HUES64 (cell line): Measurements from ENCODE around the gene CRABP1.
A peak's percentile ranks its signal among the peaks of the same experiment; 100 is the strongest.

Source experiments
- H3K27ac ChIP-seq: 2 replicates; pipeline ENCODE4 v1.7.0; 2013; ENCODE audit warnings: low read depth, low read length, inconsistent platforms
- H3K27me3 ChIP-seq: 2 replicates; pipeline ENCODE4 v1.6.1; 2013; ENCODE audit warnings: mild to moderate bottlenecking, low read length; ENCODE audit not compliant: insufficient read depth
- H3K36me3 ChIP-seq: 2 replicates; pipeline ENCODE4 v1.6.1; 2013; ENCODE audit warnings: mild to moderate bottlenecking, low read length; ENCODE audit not compliant: insufficient read depth
- H3K4me1 ChIP-seq: 2 replicates; pipeline ENCODE4 v1.6.1; 2013; ENCODE audit warnings: mild to moderate bottlenecking, low read length, moderate library complexity; ENCODE audit not compliant: insufficient read depth
- H3K4me3 ChIP-seq: 2 replicates; pipeline ENCODE4 v1.5.1; 2013; ENCODE audit warnings: mild to moderate bottlenecking, low read length, moderate library complexity
- H3K9ac ChIP-seq: 2 replicates; pipeline ENCODE4 v1.6.1; 2013; ENCODE audit warnings: mild to moderate bottlenecking, low read depth, low read length
- H3K9me3 ChIP-seq: 2 replicates; pipeline ENCODE4 v1.6.1; 2013; ENCODE audit warnings: low read depth, low read length; ENCODE audit not compliant: insufficient read depth
- WGBS: fragments of 150-250, 120-280 bp; methylation state at CpG from one replicate; pipeline ENCODE4 v1.1.7; 2013; ENCODE audit warnings: missing lambda C conversion rate; 5-methylcytosine and 5-hydroxymethylcytosine counted together

Gene CRABP1

GRCh38 chr15:78320183-78320582 is 20.0 kb upstream of the CRABP1 start:
- no peak overlapping the region for H3K4me3 ChIP-seq
- H3K27ac ChIP-seq = no peak overlapping the region
- no peaks in the 10 kb centered on the region for H3K36me3 ChIP-seq
- H3K9ac ChIP-seq = no peak overlapping the region
- H3K9me3 ChIP-seq = no peaks in the 10 kb centered on the region
- WGBS = 92% methylated on average over 2 of the region's 5 CpGs
- H3K4me1 ChIP-seq = peaks cover 34% of the 10 kb centered on the region
- no peaks in the 10 kb centered on the region for H3K27me3 ChIP-seq

- H3K4me3 ChIP-seq = no peak overlapping the region
- no peak overlapping the region for H3K27ac ChIP-seq
- H3K9me3 ChIP-seq = no peaks in the 10 kb centered on the region
- no peak overlapping the region for H3K9ac ChIP-seq
- 73% methylated on average over 17 of the region's 17 CpGs for WGBS
- no peaks in the 10 kb centered on the region for H3K27me3 ChIP-seq
- peaks cover 30% of the 10 kb centered on the region for H3K4me1 ChIP-seq
- H3K36me3 ChIP-seq = no peaks in the 10 kb centered on the region
Observed at GRCh38 chr15:78321041-78321570, 19.0 kb upstream of the CRABP1 start.

GRCh38 chr15:78321786-78322185 is 18.4 kb upstream of the CRABP1 start:
- H3K36me3 ChIP-seq = no peaks in the 10 kb centered on the region
- peaks cover 24% of the 10 kb centered on the region for H3K4me1 ChIP-seq
- WGBS = 51% methylated on average over 4 of the region's 4 CpGs
- peak overlapping the region; percentile 82; the same call in 1 of the 2 replicates for H3K27ac ChIP-seq
- no peaks in the 10 kb centered on the region for H3K9me3 ChIP-seq
- no peak overlapping the region for H3K4me3 ChIP-seq
- H3K27me3 ChIP-seq = no peaks in the 10 kb centered on the region
- peak overlapping the region; percentile 49 for H3K9ac ChIP-seq

GRCh38 chr15:78322243-78322642 is 17.9 kb upstream of the CRABP1 start:
- Histone ChIP-seq H3K9ac (peak overlapping the region; percentile 49), H3K27me3 (no peaks in the 10 kb centered on the region), H3K4me3 (no peak overlapping the region), H3K9me3 (no peaks in the 10 kb centered on the region), H3K36me3 (no peaks in the 10 kb centered on the region), H3K4me1 (peaks cover 19% of the 10 kb centered on the region), H3K27ac (peak overlapping the region; percentile 82; the same call in 1 of the 2 replicates)
- 11% methylated on average over 14 of the region's 15 CpGs for WGBS

- H3K9me3 ChIP-seq = no peaks in the 10 kb centered on the region
- H3K4me1 ChIP-seq = peaks cover 19% of the 10 kb centered on the region
- H3K4me3 ChIP-seq = no peak overlapping the region
- 74% methylated on average over 19 of the region's 19 CpGs for WGBS
- H3K27me3 ChIP-seq = no peaks in the 10 kb centered on the region
- H3K36me3 ChIP-seq = no peaks in the 10 kb centered on the region
- H3K27ac ChIP-seq = peak overlapping the region; percentile 82; the same call in 1 of the 2 replicates
- peak overlapping the region; percentile 49; the same call in 1 of the 2 replicates for H3K9ac ChIP-seq
Observed at GRCh38 chr15:78322724-78323521, 17.2 kb upstream of the CRABP1 start.

- no peak overlapping the region for H3K9ac ChIP-seq
- H3K36me3 ChIP-seq = no peaks in the 10 kb centered on the region
- H3K27me3 ChIP-seq = no peaks in the 10 kb centered on the region
- no peak overlapping the region for H3K27ac ChIP-seq
- no peaks in the 10 kb centered on the region for H3K9me3 ChIP-seq
- 87% methylated on average over 7 of the region's 7 CpGs for WGBS
- H3K4me3 ChIP-seq = no peak overlapping the region
- peaks cover 19% of the 10 kb centered on the region for H3K4me1 ChIP-seq
Observed at GRCh38 chr15:78323693-78324092, 16.5 kb upstream of the CRABP1 start.

- Histone ChIP-seq H3K9ac (no peak overlapping the region), H3K27ac (no peak overlapping the region), H3K9me3 (no peaks in the 10 kb centered on the region), H3K36me3 (no peaks in the 10 kb centered on the region), H3K4me1 (peaks cover 19% of the 10 kb centered on the region), H3K27me3 (no peaks in the 10 kb centered on the region), H3K4me3 (no peak overlapping the region)
- 91% methylated on average over 4 of the region's 5 CpGs for WGBS
Observed at GRCh38 chr15:78324144-78324543, 16.0 kb upstream of the CRABP1 start.

GRCh38 chr15:78325092-78325843 is 14.9 kb upstream of the CRABP1 start:
- Histone ChIP-seq H3K4me3 (no peak overlapping the region), H3K27ac (no peak overlapping the region), H3K9ac (no peak overlapping the region), H3K36me3 (no peaks in the 10 kb centered on the region), H3K4me1 (peaks cover 19% of the 10 kb centered on the region), H3K9me3 (no peaks in the 10 kb centered on the region), H3K27me3 (no peaks in the 10 kb centered on the region)
- WGBS = 83% methylated on average over 7 of the region's 7 CpGs

GRCh38 chr15:78327466-78327865 is 12.7 kb upstream of the CRABP1 start:
- Histone ChIP-seq H3K27me3 (no peaks in the 10 kb centered on the region), H3K4me3 (no peak overlapping the region), H3K4me1 (peaks cover 15% of the 10 kb centered on the region), H3K9me3 (no peaks in the 10 kb centered on the region), H3K36me3 (no peaks in the 10 kb centered on the region), H3K9ac (no peak overlapping the region), H3K27ac (no peak overlapping the region)
- 90% methylated on average over 1 of the region's 1 CpG for WGBS

- 82% methylated on average over 4 of the region's 4 CpGs for WGBS
- no peaks in the 10 kb centered on the region for H3K27me3 ChIP-seq
Observed at GRCh38 chr15:78329625-78330024, 10.5 kb upstream of the CRABP1 start.

GRCh38 chr15:78334845-78335244 is 5.3 kb upstream of the CRABP1 start:
- H3K9ac ChIP-seq = no peak overlapping the region
- H3K4me1 ChIP-seq = peaks cover 12% of the 10 kb centered on the region; the same call in 1 of the 2 replicates
- H3K9me3 ChIP-seq = no peaks in the 10 kb centered on the region
- no peak overlapping the region for H3K27ac ChIP-seq
- WGBS = 91% methylated on average over 3 of the region's 3 CpGs
- H3K27me3 ChIP-seq = peaks cover 18% of the 10 kb centered on the region
- no peaks in the 10 kb centered on the region for H3K36me3 ChIP-seq
- no peak overlapping the region for H3K4me3 ChIP-seq

More at GRCh38 chr15:78329625-78330024, 10.5 kb upstream of the CRABP1 start:
- no peaks in the 10 kb centered on the region for H3K9me3 ChIP-seq
- no peaks in the 10 kb centered on the region for H3K36me3 ChIP-seq
- peaks cover 9% of the 10 kb centered on the region; the same call in 1 of the 2 replicates for H3K4me1 ChIP-seq
- no peak overlapping the region for H3K9ac ChIP-seq
- no peak overlapping the region for H3K4me3 ChIP-seq
- H3K27ac ChIP-seq = no peak overlapping the region
